Liver (tissue), 9 donors: ENCODE measurements around the gene OR5B3. TPM values are rescaled to one million over a fixed set of nuclear protein-coding genes. Genes with fewer than 3 reads are reported as not detected.

ENCODE experiments used
- DNase-seq: peaks from one replicate; pipeline ENCODE4 v3.0.0-alpha.2; 2017; ENCODE audit warnings: low spot score
- H3K27ac ChIP-seq, 2 donors: one replicate each; pipeline ENCODE4 v1.7.0; 2013; ENCODE audit warnings: inconsistent platforms in 2 of 2, low read length in 2 of 2, control low read depth in 1 of 2, low read depth in 1 of 2, mild to moderate bottlenecking in 1 of 2
- H3K27me3 ChIP-seq, 4 donors: one replicate each; pipeline versions ENCODE4 v1.6.1 to v1.7.0; 2013; ENCODE audit warnings: low read length in 3 of 4, inconsistent platforms in 1 of 4, mild to moderate bottlenecking in 1 of 4, moderate library complexity in 1 of 4; ENCODE audit not compliant: control insufficient read depth in 4 of 4, insufficient read depth in 4 of 4
- H3K36me3 ChIP-seq, 4 donors: one replicate each; pipeline versions ENCODE4 v1.6.1 to v1.7.0; 2013; ENCODE audit warnings: low read length in 3 of 4, mild to moderate bottlenecking in 3 of 4, low read depth in 1 of 4, moderate library complexity in 1 of 4; ENCODE audit not compliant: control insufficient read depth in 4 of 4, insufficient read depth in 3 of 4
- H3K4me1 ChIP-seq, 4 donors: one replicate each; pipeline versions ENCODE4 v1.6.1 to v1.7.0; 2013; ENCODE audit warnings: low read length in 3 of 4, mild to moderate bottlenecking in 3 of 4, moderate library complexity in 1 of 4; ENCODE audit not compliant: control insufficient read depth in 4 of 4, insufficient read depth in 4 of 4
- H3K4me3 ChIP-seq, 3 donors: one replicate each; pipeline versions ENCODE4 v1.6.1 to v1.7.0; 2013; ENCODE audit warnings: low read length in 3 of 3, control low read depth in 1 of 3, low read depth in 1 of 3, mild to moderate bottlenecking in 1 of 3
- H3K9ac ChIP-seq, 2 donors: one replicate each; pipeline ENCODE4 v1.7.0; 2013; ENCODE audit warnings: low read length in 2 of 2, mild to moderate bottlenecking in 2 of 2, moderate library complexity in 2 of 2, control low read depth in 1 of 2, low read depth in 1 of 2
- H3K9me3 ChIP-seq, 4 donors: one replicate each; pipeline versions ENCODE4 v1.6.1 to v1.7.0; 2013; ENCODE audit warnings: low read length in 3 of 4; ENCODE audit not compliant: control insufficient read depth in 4 of 4
- CTCF ChIP-seq: fragments of 150-350 bp; IDR thresholded peaks from 2 replicates; pipeline ENCODE4 v1.5.1; 2017; ENCODE audit warnings: improper control_type of control experiment, low read depth, low read length; ENCODE audit not compliant: missing input control
- EGR1 ChIP-seq, 2 donors: IDR thresholded peaks; 2 replicates each; pipeline ENCODE4 v1.6.1; 2016 to 2018; ENCODE audit warnings: antibody characterized with exemption in 2 of 2, low read depth in 2 of 2
- FOXA1 ChIP-seq: IDR thresholded peaks from 2 replicates; pipeline ENCODE4 v1.6.1; 2016; ENCODE audit warnings: antibody characterized with exemption
- FOXA2 ChIP-seq: IDR thresholded peaks from 2 replicates; pipeline ENCODE4 v1.6.1; 2016; ENCODE audit warnings: antibody characterized with exemption
- GABPA ChIP-seq, 2 donors: IDR thresholded peaks in 1 of 2; conservative IDR thresholded peaks in 1 of 2; 2 replicates each; pipeline ENCODE4 v1.6.1; 2016; ENCODE audit warnings: antibody characterized with exemption in 2 of 2, mild to moderate bottlenecking in 1 of 2, moderate library complexity in 1 of 2
- HNF4A ChIP-seq, 2 donors: conservative IDR thresholded peaks; 2 replicates each; pipeline ENCODE4 v1.6.1; 2016; ENCODE audit warnings: antibody characterized with exemption in 2 of 2, mild to moderate bottlenecking in 2 of 2
- HNF4G ChIP-seq: IDR thresholded peaks from 2 replicates; pipeline ENCODE4 v1.6.1; 2016; ENCODE audit warnings: antibody characterized with exemption
- MAX ChIP-seq: IDR thresholded peaks from 2 replicates; pipeline ENCODE4 v1.6.1; 2016; ENCODE audit warnings: antibody characterized with exemption
- NR2F2 ChIP-seq: IDR thresholded peaks from 2 replicates; pipeline ENCODE4 v1.6.1; 2016; ENCODE audit warnings: antibody characterized with exemption
- RAD21 ChIP-seq, 2 donors: IDR thresholded peaks; 2 replicates each; pipeline ENCODE4 v1.6.1; 2016; ENCODE audit warnings: antibody characterized with exemption in 2 of 2, mild to moderate bottlenecking in 2 of 2
- REST ChIP-seq: IDR thresholded peaks from 2 replicates; pipeline ENCODE4 v1.6.1; 2016; ENCODE audit warnings: antibody characterized with exemption, mild to moderate bottlenecking
- RXRA ChIP-seq, 2 donors: IDR thresholded peaks; 2 replicates each; pipeline ENCODE4 v1.6.1; 2017 to 2018; ENCODE audit warnings: antibody characterized with exemption in 2 of 2, mild to moderate bottlenecking in 1 of 2
- SP1 ChIP-seq: IDR thresholded peaks from 2 replicates; pipeline ENCODE4 v1.6.1; 2018; ENCODE audit warnings: antibody characterized with exemption, mild to moderate bottlenecking
- TAF1 ChIP-seq: conservative IDR thresholded peaks from 2 replicates; pipeline ENCODE4 v1.6.1; 2016; ENCODE audit warnings: antibody characterized with exemption, mild to moderate bottlenecking
- YY1 ChIP-seq: IDR thresholded peaks from 2 replicates; pipeline ENCODE4 v1.6.1; 2016; ENCODE audit warnings: antibody characterized with exemption, mild to moderate bottlenecking
- ZBTB33 ChIP-seq: IDR thresholded peaks from 2 replicates; pipeline ENCODE4 v1.6.1; 2016; ENCODE audit warnings: antibody characterized with exemption
- WGBS: extraction: QIAGEN DNeasy Blood & Tissue Kit; methylation state at CpG from one replicate; pipeline ENCODE4 v1.1.7; 2013; 5-methylcytosine and 5-hydroxymethylcytosine counted together
- polyA plus RNA-seq, 2 donors: library from polyadenylated mRNA; stranded (reverse) in 1 of 2; unstranded in 1 of 2; fragments of 200-250 nt in 1 of 2; fragments of >200 nt in 1 of 2; fragmentation: Nextera tagmentation in 1 of 2; extraction: Ambion mirVana in 1 of 2; gene quantifications; one replicate each; pipeline versions ENCODE4 v1.2.1 to v1.2.3, GENCODE V29; 2013 to 2015
- total RNA-seq, 2 donors: library from RNA; depleted of rRNA; stranded (reverse); fragments of >200 nt; gene quantifications; one replicate each; pipeline ENCODE4 v1.2.3, GENCODE V29; 2014
- TF ChIP-seq, protein P1 (sequence below): IDR thresholded peaks from 2 replicates; pipeline ENCODE4 v1.6.1; 2016; ENCODE audit warnings: antibody characterized with exemption
- donor health status: healthy.
- donor health status: healthy.
- donor health status: healthy.
- donor health status: healthy.
- donor health status: healthy.

OR5B3 gene
- not detected for total RNA-seq
- not detected for polyA plus RNA-seq

DNA sequence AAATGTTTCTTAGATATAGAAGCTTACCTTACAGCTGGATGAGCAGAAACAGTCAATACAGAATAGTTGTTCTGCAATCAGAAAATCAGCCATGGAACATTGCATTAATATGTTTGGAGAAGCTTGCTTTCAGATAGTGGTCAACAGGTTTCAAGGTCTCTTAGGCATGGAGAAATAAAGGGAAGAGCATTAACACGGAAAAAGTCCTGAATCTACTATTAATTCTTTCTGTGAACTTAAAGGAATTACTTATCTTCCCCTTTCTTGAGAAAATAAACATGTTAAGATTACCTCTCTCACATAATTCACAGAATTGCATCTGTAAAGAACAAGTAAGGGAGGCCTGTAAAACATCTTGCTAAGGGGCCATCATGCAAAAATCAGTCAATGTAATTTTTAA lies at the start of gene OR5B3:
OR5B3 (minus strand) TSS at position 101 of the 400 bp plus-strand sequence. CDS start 3,465 bp downstream, outside the sequence.
- no peaks in the 10 kb centered on the region for H3K36me3 ChIP-seq
- DNase-seq: no peak
- H3K27ac ChIP-seq: no peak within 1 kb of the TSS
- H3K9me3 ChIP-seq: peaks cover 0 to 1% (median 0%) of the 10 kb centered on the region in 4 donors
- TF ChIP-seq RXRA (IDR thresholded peaks at IDR 0.05) (no peak), HNF4A (conservative IDR thresholded peaks at IDR 0.05) (no peak), MAX (no peak), FOXA1 (no peak), FOXA2 (no peak), TAF1 (no peak), HNF4G (no peak), ZBTB33 (no peak), EGR1 (IDR thresholded peaks at IDR 0.05; ENCODE audit: low read depth in 2 of 2) (no peak), NR2F2 (no peak), SP1 (no peak), GABPA (IDR thresholded peaks at IDR 0.05 in 1 of 2, conservative IDR thresholded peaks at IDR 0.05 in 1 of 2) (no peak), RAD21 (IDR thresholded peaks at IDR 0.05) (no peak), YY1 (no peak), CTCF (no peak)
- TF ChIP-seq, protein P1, sequence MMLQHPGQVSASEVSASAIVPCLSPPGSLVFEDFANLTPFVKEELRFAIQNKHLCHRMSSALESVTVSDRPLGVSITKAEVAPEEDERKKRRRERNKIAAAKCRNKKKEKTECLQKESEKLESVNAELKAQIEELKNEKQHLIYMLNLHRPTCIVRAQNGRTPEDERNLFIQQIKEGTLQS: no peak
- H3K9ac ChIP-seq: no peak within 1 kb of the TSS
- 49% methylated on average over 1 of the region's 1 CpG for WGBS
- peaks cover 0 to 2% (median 0%) of the 10 kb centered on the region in 4 donors for H3K27me3 ChIP-seq
- no peaks in the 10 kb centered on the region for H3K4me1 ChIP-seq
- H3K4me3 ChIP-seq: no peak within 1 kb of the TSS

- TF ChIP-seq TAF1 (no peak), FOXA2 (no peak), ZBTB33 (no peak), RAD21 (IDR thresholded peaks at IDR 0.05) (no peak), SP1 (no peak), EGR1 (IDR thresholded peaks at IDR 0.05; ENCODE audit: low read depth in 2 of 2) (no peak), RXRA (IDR thresholded peaks at IDR 0.05) (no peak), REST (no peak), FOXA1 (no peak), CTCF (no peak), HNF4G (no peak), YY1 (no peak)
- 50% methylated on average over 3 of the region's 3 CpGs for WGBS
- no peak for DNase-seq
- Histone ChIP-seq H3K36me3 (no peaks in the 10 kb centered on the region), H3K4me3 (no peak overlapping the region), H3K27me3 (no peaks in the 10 kb centered on the region), H3K4me1 (no peaks in the 10 kb centered on the region), H3K27ac (no peak overlapping the region), H3K9me3 (peaks cover 0 to under 1% (median 0%) of the 10 kb centered on the region in 4 donors), H3K9ac (no peak overlapping the region)
Observed at GRCh38 chr11:58451585-58451984, 44.9 kb upstream of the OR5B3 start.
